GM18858 (cell line): ENCODE data around the gene ABL1.

Experiments used
- ATAC-seq: cut with Tn5 transposase; IDR thresholded peaks from one replicate; pipeline ENCODE4 v1.9.1; 2021; ENCODE audit not compliant: unreplicated experiment

Gene ABL1

GRCh38 chr9:130870491-130871381 lies 35.7 kb downstream of the ABL1 start:
- no peak for ATAC-seq

GRCh38 chr9:130871395-130872062 lies 36.5 kb downstream of the ABL1 start:
- ATAC-seq: no peak

- ATAC-seq: no peak
Observed at GRCh38 chr9:130872093-130872492, 37.0 kb downstream of the ABL1 start.

GRCh38 chr9:130872508-130872907 lies 37.5 kb downstream of the ABL1 start:
- ATAC-seq: no peak

GRCh38 chr9:130872912-130873503 lies 38.0 kb downstream of the ABL1 start:
- no peak for ATAC-seq

- ATAC-seq: no peak
Observed at GRCh38 chr9:130873966-130874365, 38.9 kb downstream of the ABL1 start.

- ATAC-seq: no peak
Observed at GRCh38 chr9:130874783-130875182, 39.7 kb downstream of the ABL1 start.

GRCh38 chr9:130877300-130877699 lies 42.2 kb downstream of the ABL1 start:
- ATAC-seq: no peak

- ATAC-seq: no peak
Observed at GRCh38 chr9:130878295-130878694, 43.2 kb downstream of the ABL1 start.

GRCh38 chr9:130879863-130880411 lies 44.9 kb downstream of the ABL1 start:
- ATAC-seq: no peak

- ATAC-seq: no peak
Observed at GRCh38 chr9:130880599-130881220, 45.7 kb downstream of the ABL1 start.

GRCh38 chr9:130881516-130881915 lies 46.5 kb downstream of the ABL1 start:
- no peak for ATAC-seq

- no peak for ATAC-seq
Observed at GRCh38 chr9:130882696-130883225, 47.7 kb downstream of the ABL1 start.

GRCh38 chr9:130883479-130883878 lies 48.4 kb downstream of the ABL1 start:
- ATAC-seq: no peak

- no peak for ATAC-seq
Observed at GRCh38 chr9:130884111-130884531, 49.1 kb downstream of the ABL1 start.

GRCh38 chr9:130884542-130885483 lies 49.8 kb downstream of the ABL1 start:
- no peak for ATAC-seq

GRCh38 chr9:130885484-130886375 lies 50.7 kb downstream of the ABL1 start:
- ATAC-seq: no peak

- ATAC-seq: no peak
Observed at GRCh38 chr9:130886981-130887380, 51.9 kb downstream of the ABL1 start.
